Natural killer cell treated with Interleukin-12 subunit alpha and Interleukin-12 subunit beta and Interleukin-15 and Interleukin-18, amount 100 ng/mL, for 72 hours (primary cell): ENCODE results near the gene RCCD1. TPM values are rescaled to one million over a fixed set of nuclear protein-coding genes. Genes with fewer than 3 reads are reported as not detected.
"Not testable (repeated sequence)": the region's sequence is repeated elsewhere in the genome, so short reads cannot be mapped to it uniquely, and the experiment has no call there.

ENCODE experiments used
- ATAC-seq, 2 donors: fragments of 150-1000 bp; cut with Tn5 transposase in 1 of 2; sonication (Bioruptor Pico), chemical (Tn5 transposase) in 1 of 2; 2 replicates each; pipeline ENCODE4 v1.10.0; 2021
- DNase-seq: peaks from one replicate; pipeline ENCODE4 v3.0.0; 2022; ENCODE audit warnings: low spot score
- H3K27ac Mint-ChIP-seq, 2 donors: 1 replicate in 1 of 2; 2 replicates in 1 of 2; pipeline ENCODE4 v1.8.0; 2022; ENCODE audit warnings: mixed read lengths in 2 of 2, mild to moderate bottlenecking in 1 of 2, moderate library complexity in 1 of 2
- H3K27me3 Mint-ChIP-seq, 2 donors: 1 replicate in 1 of 2; 2 replicates in 1 of 2; pipeline ENCODE4 v1.8.0; 2022; ENCODE audit warnings: mixed read lengths in 2 of 2
- H3K36me3 Mint-ChIP-seq: one replicate; pipeline ENCODE4 v1.8.0; 2022; ENCODE audit warnings: mixed read lengths
- H3K4me1 Mint-ChIP-seq, 2 donors: 1 replicate in 1 of 2; 2 replicates in 1 of 2; pipeline ENCODE4 v1.8.0; 2022; ENCODE audit warnings: low read depth in 2 of 2, mixed read lengths in 2 of 2, mild to moderate bottlenecking in 1 of 2
- H3K4me3 Mint-ChIP-seq: one replicate; pipeline ENCODE4 v1.8.0; 2022; ENCODE audit warnings: mixed read lengths
- H3K9me3 Mint-ChIP-seq: 2 replicates; pipeline ENCODE4 v1.8.0; 2022; ENCODE audit warnings: mixed read lengths
- total RNA-seq, 2 donors: library from RNA; stranded (reverse); gene quantifications; one replicate each; pipeline ENCODE4 v1.2.3, GENCODE V29; 2022

Gene RCCD1
- total RNA-seq, 2 donors from 2014 or later, result 10.8 to 29.2 TPM

GRCh38 chr15:90913398-90913944 is 41.2 kb upstream of the RCCD1 start:
- H3K27me3 Mint-ChIP-seq, result no peaks in the 10 kb centered on the region
- no peaks in the 10 kb centered on the region for H3K9me3 Mint-ChIP-seq
- H3K4me1 Mint-ChIP-seq, result peaks cover 0 to 6% of the 10 kb centered on the region in 2 donors
- H3K27ac Mint-ChIP-seq, result peak overlapping the region in 1 of 2 donors; percentile 44
- H3K36me3 Mint-ChIP-seq, result peaks cover 16% of the 10 kb centered on the region
- no peak overlapping the region for H3K4me3 Mint-ChIP-seq
- DNase-seq, result no peak
- ATAC-seq, result peak in 1 of 2 donors; percentile 1

GRCh38 chr15:90914305-90915080 is 40.2 kb upstream of the RCCD1 start:
- Mint-ChIP-seq H3K36me3 (peaks cover 18% of the 10 kb centered on the region), H3K27ac (no peak overlapping the region), H3K27me3 (no peaks in the 10 kb centered on the region), H3K4me1 (peaks cover 0 to 6% of the 10 kb centered on the region in 2 donors), H3K4me3 (no peak overlapping the region), H3K9me3 (no peaks in the 10 kb centered on the region)
- ATAC-seq (no peak), DNase-seq (no peak)

GRCh38 chr15:90915216-90915807 is 39.4 kb upstream of the RCCD1 start:
- ATAC-seq (peak in 1 of 2 donors; percentile 2), DNase-seq (no peak)
- H3K4me1 Mint-ChIP-seq, result peaks cover 0 to 10% of the 10 kb centered on the region in 2 donors
- H3K27me3 Mint-ChIP-seq, result no peaks in the 10 kb centered on the region
- no peaks in the 10 kb centered on the region for H3K9me3 Mint-ChIP-seq
- no peak overlapping the region for H3K27ac Mint-ChIP-seq
- H3K4me3 Mint-ChIP-seq, result no peak overlapping the region
- H3K36me3 Mint-ChIP-seq, result peaks cover 23% of the 10 kb centered on the region

GRCh38 chr15:90915808-90916440 is 38.8 kb upstream of the RCCD1 start:
- H3K27ac Mint-ChIP-seq, result no peak overlapping the region
- DNase-seq (no peak), ATAC-seq (peak in 1 of 2 donors; percentile 11)
- no peaks in the 10 kb centered on the region for H3K9me3 Mint-ChIP-seq
- peaks cover 27% of the 10 kb centered on the region for H3K36me3 Mint-ChIP-seq
- H3K4me1 Mint-ChIP-seq, result peaks cover 2 to 10% of the 10 kb centered on the region in 2 donors
- no peak overlapping the region for H3K4me3 Mint-ChIP-seq
- H3K27me3 Mint-ChIP-seq, result no peaks in the 10 kb centered on the region

- H3K27me3 Mint-ChIP-seq, result no peaks in the 10 kb centered on the region
- peaks cover 7 to 10% of the 10 kb centered on the region in 2 donors for H3K4me1 Mint-ChIP-seq
- H3K27ac Mint-ChIP-seq, result no peak overlapping the region
- H3K9me3 Mint-ChIP-seq, result no peaks in the 10 kb centered on the region
- peaks cover 32% of the 10 kb centered on the region for H3K36me3 Mint-ChIP-seq
- DNase-seq (no peak), ATAC-seq (no peak)
- H3K4me3 Mint-ChIP-seq, result no peak overlapping the region
These were observed 38.2 kb upstream of the RCCD1 start for GRCh38 chr15:90916461-90916860.

- DNase-seq, result no peak
- no peak for ATAC-seq
- peak overlapping the region in 1 of 2 donors; percentile 22 for H3K27ac Mint-ChIP-seq
- peaks cover 33% of the 10 kb centered on the region for H3K36me3 Mint-ChIP-seq
- no peak overlapping the region for H3K4me3 Mint-ChIP-seq
- H3K9me3 Mint-ChIP-seq, result no peaks in the 10 kb centered on the region
- H3K27me3 Mint-ChIP-seq, result no peaks in the 10 kb centered on the region
- peaks cover 10 to 13% of the 10 kb centered on the region in 2 donors for H3K4me1 Mint-ChIP-seq
These were observed 37.1 kb upstream of the RCCD1 start for GRCh38 chr15:90917569-90917968.

- DNase-seq (no peak), ATAC-seq (no peak)
- H3K27me3 Mint-ChIP-seq, result no peaks in the 10 kb centered on the region
- H3K9me3 Mint-ChIP-seq, result no peaks in the 10 kb centered on the region
- H3K4me1 Mint-ChIP-seq, result peaks cover 10 to 13% of the 10 kb centered on the region in 2 donors
- no peak overlapping the region for H3K4me3 Mint-ChIP-seq
- H3K36me3 Mint-ChIP-seq, result peaks cover 33% of the 10 kb centered on the region
- no peak overlapping the region for H3K27ac Mint-ChIP-seq
These were observed 36.5 kb upstream of the RCCD1 start for GRCh38 chr15:90918034-90918788.

- no peaks in the 10 kb centered on the region for H3K9me3 Mint-ChIP-seq
- no peak for ATAC-seq
- peaks cover 33% of the 10 kb centered on the region for H3K36me3 Mint-ChIP-seq
- H3K4me1 Mint-ChIP-seq, result peaks cover 10 to 18% of the 10 kb centered on the region in 2 donors
- no peak overlapping the region for H3K4me3 Mint-ChIP-seq
- no peak for DNase-seq
- no peak overlapping the region for H3K27ac Mint-ChIP-seq
- no peaks in the 10 kb centered on the region for H3K27me3 Mint-ChIP-seq
These were observed 35.8 kb upstream of the RCCD1 start for GRCh38 chr15:90918835-90919234.

- H3K4me1 Mint-ChIP-seq, result peaks cover 7 to 34% of the 10 kb centered on the region in 2 donors
- H3K36me3 Mint-ChIP-seq, result peaks cover 28% of the 10 kb centered on the region
- peak overlapping the region in 1 of 2 donors; percentile 80 for H3K27ac Mint-ChIP-seq
- no peak for ATAC-seq
- no peaks in the 10 kb centered on the region for H3K27me3 Mint-ChIP-seq
- H3K4me3 Mint-ChIP-seq, result no peak overlapping the region
- DNase-seq, result no peak
- no peaks in the 10 kb centered on the region for H3K9me3 Mint-ChIP-seq
These were observed 32.8 kb upstream of the RCCD1 start for GRCh38 chr15:90921887-90922286.

GRCh38 chr15:90922712-90923322 is 31.9 kb upstream of the RCCD1 start:
- peak overlapping the region in 1 of 2 donors; percentile 80 for H3K27ac Mint-ChIP-seq
- H3K4me1 Mint-ChIP-seq, result peaks cover 4 to 34% of the 10 kb centered on the region in 2 donors
- peaks cover 19% of the 10 kb centered on the region for H3K36me3 Mint-ChIP-seq
- not testable (repeated sequence) for H3K4me3 Mint-ChIP-seq, DNase-seq, H3K27me3 Mint-ChIP-seq, H3K9me3 Mint-ChIP-seq
- peak in 1 of 2 donors; percentile 86 for ATAC-seq

- Mint-ChIP-seq H3K27ac (peak overlapping the region; percentile 36 to 80), H3K27me3 (no peaks in the 10 kb centered on the region), H3K9me3 (no peaks in the 10 kb centered on the region), H3K36me3 (peaks cover 14% of the 10 kb centered on the region), H3K4me3 (peak overlapping the region; percentile 54), H3K4me1 (peaks cover 8 to 40% of the 10 kb centered on the region in 2 donors)
- DNase-seq, result no peak
- peak; percentile 58 to 86 for ATAC-seq
These were observed 30.3 kb upstream of the RCCD1 start for GRCh38 chr15:90924375-90924774.

GRCh38 chr15:90926766-90927165 is 27.9 kb upstream of the RCCD1 start:
- not testable (repeated sequence) for H3K9me3 Mint-ChIP-seq, DNase-seq, H3K27ac Mint-ChIP-seq, ATAC-seq, H3K27me3 Mint-ChIP-seq, H3K4me3 Mint-ChIP-seq, H3K36me3 Mint-ChIP-seq
- peaks cover 15 to 47% of the 10 kb centered on the region in 2 donors for H3K4me1 Mint-ChIP-seq

- ATAC-seq, H3K9me3 Mint-ChIP-seq, DNase-seq, H3K27me3 Mint-ChIP-seq, H3K36me3 Mint-ChIP-seq: not testable (repeated sequence)
- Mint-ChIP-seq H3K27ac (peak overlapping the region; percentile 90 to 99), H3K4me3 (peak overlapping the region; percentile 53), H3K4me1 (peaks cover 21 to 50% of the 10 kb centered on the region in 2 donors)
These were observed 26.6 kb upstream of the RCCD1 start for GRCh38 chr15:90928106-90928505.
